Measurements from ENCODE around the gene KPNB1. TPM values are rescaled to one million over a fixed set of nuclear protein-coding genes. Genes with fewer than 3 reads are reported as not detected.

Gene KPNB1
- total and polyA plus RNA-seq, 10 of the 15 experiments (the other 5 are each of a cell fraction or from before 2014, with no cell fraction given): 67.8 to 525 (median 246) TPM

DNA sequence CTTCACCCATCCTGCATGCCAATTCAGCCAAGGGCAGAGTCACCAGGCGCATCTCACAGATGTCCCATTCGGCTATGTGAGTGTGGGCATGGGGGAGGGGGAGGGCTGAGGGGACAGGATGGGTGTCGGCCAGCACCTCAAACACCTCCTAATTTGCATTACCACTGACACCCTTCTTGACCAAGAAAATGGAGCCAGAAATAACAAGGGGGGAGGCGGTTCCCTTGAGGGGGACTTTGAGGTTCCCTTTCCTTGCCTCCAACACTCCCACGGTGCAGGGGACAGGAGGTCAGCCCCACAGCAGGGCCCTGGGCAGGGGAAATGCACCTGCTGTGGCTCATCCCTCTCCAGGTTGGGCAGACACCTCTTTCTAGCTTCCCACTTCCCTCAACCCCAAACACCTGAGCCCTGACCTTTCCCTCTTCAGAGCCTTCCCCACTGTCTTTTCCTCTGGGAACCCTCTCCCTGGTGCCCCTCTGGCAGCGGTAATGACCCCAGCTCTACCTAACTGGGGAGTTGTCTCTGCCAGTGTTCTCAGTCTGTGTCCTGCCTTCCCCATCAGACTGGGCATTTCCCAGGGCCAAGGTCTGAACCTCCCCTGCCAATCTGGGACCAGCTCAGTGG, 65.2 kb downstream of the KPNB1 start (continued):
- TF ChIP-seq, protein P1, sequence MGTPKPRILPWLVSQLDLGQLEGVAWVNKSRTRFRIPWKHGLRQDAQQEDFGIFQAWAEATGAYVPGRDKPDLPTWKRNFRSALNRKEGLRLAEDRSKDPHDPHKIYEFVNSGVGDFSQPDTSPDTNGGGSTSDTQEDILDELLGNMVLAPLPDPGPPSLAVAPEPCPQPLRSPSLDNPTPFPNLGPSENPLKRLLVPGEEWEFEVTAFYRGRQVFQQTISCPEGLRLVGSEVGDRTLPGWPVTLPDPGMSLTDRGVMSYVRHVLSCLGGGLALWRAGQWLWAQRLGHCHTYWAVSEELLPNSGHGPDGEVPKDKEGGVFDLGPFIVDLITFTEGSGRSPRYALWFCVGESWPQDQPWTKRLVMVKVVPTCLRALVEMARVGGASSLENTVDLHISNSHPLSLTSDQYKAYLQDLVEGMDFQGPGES (IDR thresholded peaks at IDR 0.05): no peak
- TF ChIP-seq CHD1 (IDR thresholded peaks at IDR 0.05; ENCODE audit: low read depth, low read length): no peak
- TF ChIP-seq EP300 (IDR thresholded peaks at IDR 0.05; ENCODE audit: borderline replicate concordance in 1 of 2, control insufficient read depth in 1 of 2, low read depth in 2 of 2, low read length in 2 of 2): peak in 1 of 2 experiments; percentile 57; a peak in 1 of 4 replicates
- TF ChIP-seq, protein P2, sequence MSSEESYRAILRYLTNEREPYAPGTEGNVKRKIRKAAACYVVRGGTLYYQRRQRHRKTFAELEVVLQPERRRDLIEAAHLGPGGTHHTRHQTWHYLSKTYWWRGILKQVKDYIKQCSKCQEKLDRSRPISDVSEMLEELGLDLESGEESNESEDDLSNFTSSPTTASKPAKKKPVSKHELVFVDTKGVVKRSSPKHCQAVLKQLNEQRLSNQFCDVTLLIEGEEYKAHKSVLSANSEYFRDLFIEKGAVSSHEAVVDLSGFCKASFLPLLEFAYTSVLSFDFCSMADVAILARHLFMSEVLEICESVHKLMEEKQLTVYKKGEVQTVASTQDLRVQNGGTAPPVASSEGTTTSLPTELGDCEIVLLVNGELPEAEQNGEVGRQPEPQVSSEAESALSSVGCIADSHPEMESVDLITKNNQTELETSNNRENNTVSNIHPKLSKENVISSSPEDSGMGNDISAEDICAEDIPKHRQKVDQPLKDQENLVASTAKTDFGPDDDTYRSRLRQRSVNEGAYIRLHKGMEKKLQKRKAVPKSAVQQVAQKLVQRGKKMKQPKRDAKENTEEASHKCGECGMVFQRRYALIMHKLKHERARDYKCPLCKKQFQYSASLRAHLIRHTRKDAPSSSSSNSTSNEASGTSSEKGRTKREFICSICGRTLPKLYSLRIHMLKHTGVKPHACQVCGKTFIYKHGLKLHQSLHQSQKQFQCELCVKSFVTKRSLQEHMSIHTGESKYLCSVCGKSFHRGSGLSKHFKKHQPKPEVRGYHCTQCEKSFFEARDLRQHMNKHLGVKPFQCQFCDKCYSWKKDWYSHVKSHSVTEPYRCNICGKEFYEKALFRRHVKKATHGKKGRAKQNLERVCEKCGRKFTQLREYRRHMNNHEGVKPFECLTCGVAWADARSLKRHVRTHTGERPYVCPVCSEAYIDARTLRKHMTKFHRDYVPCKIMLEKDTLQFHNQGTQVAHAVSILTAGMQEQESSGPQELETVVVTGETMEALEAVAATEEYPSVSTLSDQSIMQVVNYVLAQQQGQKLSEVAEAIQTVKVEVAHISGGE (CRISPR knock-in tag; IDR thresholded peaks at IDR 0.05): no peak
- TF ChIP-seq, protein P3, sequence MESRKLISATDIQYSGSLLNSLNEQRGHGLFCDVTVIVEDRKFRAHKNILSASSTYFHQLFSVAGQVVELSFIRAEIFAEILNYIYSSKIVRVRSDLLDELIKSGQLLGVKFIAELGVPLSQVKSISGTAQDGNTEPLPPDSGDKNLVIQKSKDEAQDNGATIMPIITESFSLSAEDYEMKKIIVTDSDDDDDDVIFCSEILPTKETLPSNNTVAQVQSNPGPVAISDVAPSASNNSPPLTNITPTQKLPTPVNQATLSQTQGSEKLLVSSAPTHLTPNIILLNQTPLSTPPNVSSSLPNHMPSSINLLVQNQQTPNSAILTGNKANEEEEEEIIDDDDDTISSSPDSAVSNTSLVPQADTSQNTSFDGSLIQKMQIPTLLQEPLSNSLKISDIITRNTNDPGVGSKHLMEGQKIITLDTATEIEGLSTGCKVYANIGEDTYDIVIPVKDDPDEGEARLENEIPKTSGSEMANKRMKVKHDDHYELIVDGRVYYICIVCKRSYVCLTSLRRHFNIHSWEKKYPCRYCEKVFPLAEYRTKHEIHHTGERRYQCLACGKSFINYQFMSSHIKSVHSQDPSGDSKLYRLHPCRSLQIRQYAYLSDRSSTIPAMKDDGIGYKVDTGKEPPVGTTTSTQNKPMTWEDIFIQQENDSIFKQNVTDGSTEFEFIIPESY (IDR thresholded peaks at IDR 0.05): no peak
- peak; percentile 80 for TF ChIP-seq NR2F1 (conservative IDR thresholded peaks at IDR 0.05)
- no peak for TF ChIP-seq LARP7 (IDR thresholded peaks at IDR 0.05)
- TF ChIP-seq, protein P4, sequence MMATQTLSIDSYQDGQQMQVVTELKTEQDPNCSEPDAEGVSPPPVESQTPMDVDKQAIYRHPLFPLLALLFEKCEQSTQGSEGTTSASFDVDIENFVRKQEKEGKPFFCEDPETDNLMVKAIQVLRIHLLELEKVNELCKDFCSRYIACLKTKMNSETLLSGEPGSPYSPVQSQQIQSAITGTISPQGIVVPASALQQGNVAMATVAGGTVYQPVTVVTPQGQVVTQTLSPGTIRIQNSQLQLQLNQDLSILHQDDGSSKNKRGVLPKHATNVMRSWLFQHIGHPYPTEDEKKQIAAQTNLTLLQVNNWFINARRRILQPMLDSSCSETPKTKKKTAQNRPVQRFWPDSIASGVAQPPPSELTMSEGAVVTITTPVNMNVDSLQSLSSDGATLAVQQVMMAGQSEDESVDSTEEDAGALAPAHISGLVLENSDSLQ (IDR thresholded peaks at IDR 0.05): peak; percentile 24; the same call in 1 of the 2 replicates
- peak; percentile 45; the same call in 1 of the 2 replicates for TF ChIP-seq MEF2A (IDR thresholded peaks at IDR 0.05; ENCODE audit: insufficient read depth, low read depth, low read length)
- TF ChIP-seq, protein P5, sequence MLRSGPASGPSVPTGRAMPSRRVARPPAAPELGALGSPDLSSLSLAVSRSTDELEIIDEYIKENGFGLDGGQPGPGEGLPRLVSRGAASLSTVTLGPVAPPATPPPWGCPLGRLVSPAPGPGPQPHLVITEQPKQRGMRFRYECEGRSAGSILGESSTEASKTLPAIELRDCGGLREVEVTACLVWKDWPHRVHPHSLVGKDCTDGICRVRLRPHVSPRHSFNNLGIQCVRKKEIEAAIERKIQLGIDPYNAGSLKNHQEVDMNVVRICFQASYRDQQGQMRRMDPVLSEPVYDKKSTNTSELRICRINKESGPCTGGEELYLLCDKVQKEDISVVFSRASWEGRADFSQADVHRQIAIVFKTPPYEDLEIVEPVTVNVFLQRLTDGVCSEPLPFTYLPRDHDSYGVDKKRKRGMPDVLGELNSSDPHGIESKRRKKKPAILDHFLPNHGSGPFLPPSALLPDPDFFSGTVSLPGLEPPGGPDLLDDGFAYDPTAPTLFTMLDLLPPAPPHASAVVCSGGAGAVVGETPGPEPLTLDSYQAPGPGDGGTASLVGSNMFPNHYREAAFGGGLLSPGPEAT (IDR thresholded peaks at IDR 0.05; ENCODE audit: low read depth): peak; percentile 77
- no peak for TF ChIP-seq CREB1 (IDR thresholded peaks at IDR 0.05; ENCODE audit: low read depth)
- TF ChIP-seq, protein P6, sequence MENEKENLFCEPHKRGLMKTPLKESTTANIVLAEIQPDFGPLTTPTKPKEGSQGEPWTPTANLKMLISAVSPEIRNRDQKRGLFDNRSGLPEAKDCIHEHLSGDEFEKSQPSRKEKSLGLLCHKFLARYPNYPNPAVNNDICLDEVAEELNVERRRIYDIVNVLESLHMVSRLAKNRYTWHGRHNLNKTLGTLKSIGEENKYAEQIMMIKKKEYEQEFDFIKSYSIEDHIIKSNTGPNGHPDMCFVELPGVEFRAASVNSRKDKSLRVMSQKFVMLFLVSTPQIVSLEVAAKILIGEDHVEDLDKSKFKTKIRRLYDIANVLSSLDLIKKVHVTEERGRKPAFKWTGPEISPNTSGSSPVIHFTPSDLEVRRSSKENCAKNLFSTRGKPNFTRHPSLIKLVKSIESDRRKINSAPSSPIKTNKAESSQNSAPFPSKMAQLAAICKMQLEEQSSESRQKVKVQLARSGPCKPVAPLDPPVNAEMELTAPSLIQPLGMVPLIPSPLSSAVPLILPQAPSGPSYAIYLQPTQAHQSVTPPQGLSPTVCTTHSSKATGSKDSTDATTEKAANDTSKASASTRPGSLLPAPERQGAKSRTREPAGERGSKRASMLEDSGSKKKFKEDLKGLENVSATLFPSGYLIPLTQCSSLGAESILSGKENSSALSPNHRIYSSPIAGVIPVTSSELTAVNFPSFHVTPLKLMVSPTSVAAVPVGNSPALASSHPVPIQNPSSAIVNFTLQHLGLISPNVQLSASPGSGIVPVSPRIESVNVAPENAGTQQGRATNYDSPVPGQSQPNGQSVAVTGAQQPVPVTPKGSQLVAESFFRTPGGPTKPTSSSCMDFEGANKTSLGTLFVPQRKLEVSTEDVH (IDR thresholded peaks at IDR 0.05; ENCODE audit: low read depth, partially characterized antibody): no peak
- 0 out of 2 replicates have a peak, but pooled peaks have one; percentile 20 for TF ChIP-seq SPI1 (IDR thresholded peaks at IDR 0.05; ENCODE audit: borderline replicate concordance, insufficient read depth, low read depth, low read length)
- 0 out of 2 replicates have a peak, but pooled peaks have one; percentile 3 for TF ChIP-seq TCF12 (IDR thresholded peaks at IDR 0.05; ENCODE audit: low read depth, low read length)
- no peak for TF ChIP-seq NR2C1 (IDR thresholded peaks at IDR 0.05)
- no peak for TF ChIP-seq KDM1A (IDR thresholded peaks at IDR 0.05; ENCODE audit: borderline replicate concordance)
- 0 out of 2 replicates have a peak, but pooled peaks have one; percentile 0 for TF ChIP-seq SMC3 (IDR thresholded peaks at IDR 0.05; ENCODE audit: borderline replicate concordance, low read length)

All from GM12878 (cell line).